HL-60 (cell line): ENCODE measurements around the gene GNAS.

Source experiments
- DNase-seq, 2 experiments: peaks; one replicate each; pipeline ENCODE4 v3.0.0-alpha.2; 2010 to 2020; ENCODE audit warnings: low read depth in 1 of 2, low spot score in 1 of 2
- H3K27ac ChIP-seq: fragments of 250-450 bp; sonication (Bioruptor Pico); replicated peaks from 2 replicates; pipeline ENCODE4 v1.5.1; 2020; ENCODE audit warnings: mild to moderate bottlenecking, moderate library complexity
- H3K27me3 ChIP-seq: fragments of 250-450 bp; sonication (Bioruptor Pico); 2 replicates; pipeline ENCODE4 v1.5.1; 2021; ENCODE audit warnings: mild to moderate bottlenecking, moderate library complexity; ENCODE audit not compliant: insufficient read depth, poor library complexity, severe bottlenecking
- H3K4me3 ChIP-seq: replicated peaks from 2 replicates; pipeline ENCODE4 v1.5.1; 2011; ENCODE audit warnings: mild to moderate bottlenecking, control low read depth, low read length; ENCODE audit not compliant: insufficient read depth
- CTCF ChIP-seq: IDR thresholded peaks from one replicate; pipeline ENCODE4 v1.5.1; 2011; ENCODE audit warnings: low read length, control low read depth, inconsistent platforms; ENCODE audit not compliant: insufficient read depth
- GABPA ChIP-seq: IDR thresholded peaks from 2 replicates; pipeline ENCODE4 v1.6.1; 2012; ENCODE audit warnings: low read depth
- POLR2AphosphoS5 ChIP-seq: IDR thresholded peaks from 2 replicates; pipeline ENCODE4 v1.6.1; 2012; ENCODE audit warnings: low read depth
- REST ChIP-seq: IDR thresholded peaks from 2 replicates; pipeline ENCODE4 v1.6.1; 2012; ENCODE audit warnings: low read depth; ENCODE audit not compliant: insufficient replicate concordance
- SPI1 ChIP-seq: IDR thresholded peaks from 2 replicates; pipeline ENCODE4 v1.6.1; 2012; ENCODE audit warnings: low read depth, mild to moderate bottlenecking, borderline replicate concordance

GNAS gene

GRCh38 chr20:58840816-58841538 lies 11.5 kb upstream of the GNAS start:
- H3K4me3 ChIP-seq = no peak overlapping the region
- TF ChIP-seq REST = no peak
- TF ChIP-seq CTCF = no peak
- TF ChIP-seq SPI1 = no peak
- TF ChIP-seq GABPA = no peak
- no peak for TF ChIP-seq POLR2AphosphoS5
- H3K27ac ChIP-seq = no peak overlapping the region
- DNase-seq = no peak
- H3K27me3 ChIP-seq = peaks cover 40% of the 10 kb centered on the region

GRCh38 chr20:58841539-58842264 lies 10.8 kb upstream of the GNAS start:
- no peak for DNase-seq
- Histone ChIP-seq H3K27me3 (peaks cover 43% of the 10 kb centered on the region), H3K4me3 (no peak overlapping the region), H3K27ac (no peak overlapping the region)
- TF ChIP-seq POLR2AphosphoS5 = no peak
- no peak for TF ChIP-seq REST
- TF ChIP-seq SPI1 = no peak
- no peak for TF ChIP-seq GABPA
- no peak for TF ChIP-seq CTCF

GRCh38 chr20:58842276-58842675 lies 10.2 kb upstream of the GNAS start:
- Histone ChIP-seq H3K27me3 (peaks cover 43% of the 10 kb centered on the region), H3K4me3 (no peak overlapping the region), H3K27ac (no peak overlapping the region)
- no peak for DNase-seq
- TF ChIP-seq SPI1 (no peak), POLR2AphosphoS5 (no peak), CTCF (no peak), GABPA (no peak)
